HepG2 (cell line): ENCODE results near the gene RHOBTB3. TPM values are rescaled to one million over a fixed set of nuclear protein-coding genes. Genes with fewer than 3 reads are reported as not detected.

Source experiments
- ATAC-seq: fragments of 200-7000 bp; cut with Tn5 transposase; 3 replicates; pipeline ENCODE4 v1.9.1; 2020; ENCODE audit warnings: mild to moderate bottlenecking, moderate library complexity
- BruUV-seq: library from RNA; stranded (reverse); fragments of 400-500 nt; replicated peaks from 2 replicates; lab custom pipeline; 2021; lab: Mats Ljungman, UMichigan
- CTCF ChIA-PET: fragments of 300-600 bp; formaldehyde crosslinking; extraction: SDS; loops from one replicate; lab custom pipeline; 2021; ENCODE audit warnings: low total read pairs, inconsistent platforms, low intra/inter-chr PET ratio; lab: Yijun Ruan, JAX
- POLR2A ChIA-PET: fragments of 350-600 bp; sonication (Branson Sonifier 250); formaldehyde crosslinking; loops from one replicate; lab custom pipeline; 2020; ENCODE audit warnings: antibody characterized with exemption, inconsistent platforms; lab: Yijun Ruan, JAX
- DNase-seq: peaks from one replicate; pipeline ENCODE4 v3.0.0-alpha.2; 2015; ENCODE audit warnings: low spot score
- FAIRE-seq: peaks from 3 replicates; lab custom pipeline; 2011; peaks lifted over from hg19 to GRCh38; lab: Jason Lieb, UNC
- H2AFZ ChIP-seq: one replicate; pipeline ENCODE4 v1.6.1; 2011; ENCODE audit warnings: low read length, inconsistent platforms
- H3K27ac ChIP-seq: fragments of 300-600 bp; 3 replicates; pipeline ENCODE4 v1.8.0; 2011; ENCODE audit warnings: mixed run types, mild to moderate bottlenecking, mixed read lengths, low read length, inconsistent platforms; ENCODE audit not compliant: insufficient read depth; ENCODE audit errors: extremely low read length
- H3K27me3 ChIP-seq, 2 experiments: fragments of 200-600 bp in 1 of 2; 2 replicates in 1 of 2; 3 replicates in 1 of 2; pipeline versions ENCODE4 v1.6.0 to v1.8.0; 2011; ENCODE audit warnings: low read length in 2 of 2, mild to moderate bottlenecking in 2 of 2, moderate library complexity in 2 of 2, inconsistent platforms in 1 of 2; ENCODE audit not compliant: insufficient read depth in 2 of 2, control insufficient read depth in 1 of 2
- H3K36me3 ChIP-seq, 2 experiments: fragments of 200-600 bp in 1 of 2; replicated peaks in 1 of 2; 2 replicates in 1 of 2; 3 replicates in 1 of 2; pipeline versions ENCODE4 v1.5.1 to v1.8.0; 2011; ENCODE audit warnings: low read length in 2 of 2, inconsistent platforms in 1 of 2; ENCODE audit not compliant: insufficient read depth in 2 of 2, control insufficient read depth in 1 of 2
- H3K4me1 ChIP-seq: 2 replicates; pipeline ENCODE4 v1.5.1; 2012; ENCODE audit warnings: low read length, inconsistent platforms; ENCODE audit not compliant: insufficient read depth
- H3K4me2 ChIP-seq: 2 replicates; pipeline ENCODE4 v1.6.0; 2011; ENCODE audit warnings: low read depth, low read length, inconsistent platforms
- H3K4me3 ChIP-seq, 3 experiments: fragments of 200-600 bp in 1 of 3; sonication (generic), shearing (Covaris generic) in 1 of 3; replicated peaks in 1 of 3; 2 replicates each; pipeline ENCODE4 v1.5.1; 2011 to 2016; ENCODE audit warnings: low read length in 3 of 3, inconsistent platforms in 2 of 3, low read depth in 2 of 3, mild to moderate bottlenecking in 2 of 3, control low read depth in 1 of 3, mixed read lengths in 1 of 3; ENCODE audit not compliant: insufficient read depth in 1 of 3
- H3K79me2 ChIP-seq: one replicate; pipeline ENCODE4 v1.6.1; 2011; ENCODE audit warnings: low read length, inconsistent platforms; ENCODE audit not compliant: insufficient read depth
- H3K9ac ChIP-seq: 2 replicates; pipeline ENCODE4 v1.6.0; 2011; ENCODE audit warnings: mild to moderate bottlenecking, low read depth, low read length, inconsistent platforms; ENCODE audit not compliant: insufficient read depth
- H3K9me3 ChIP-seq: 2 replicates; pipeline ENCODE4 v1.5.1; 2012; ENCODE audit warnings: mild to moderate bottlenecking, low read length
- H4K20me1 ChIP-seq: 2 replicates; pipeline ENCODE4 v1.6.0; 2011; ENCODE audit warnings: inconsistent platforms, mild to moderate bottlenecking, low read length, moderate library complexity; ENCODE audit not compliant: insufficient read depth
- AGO2 ChIP-seq: fragments of 200-400 bp; formaldehyde crosslinking; optimal IDR thresholded peaks from 2 replicates; pipeline ENCODE3; 2017; ENCODE audit warnings: mild to moderate bottlenecking, low read depth, low read length, moderate library complexity
- EP300 ChIP-seq, 3 experiments: sonication (generic) in 1 of 3; formaldehyde crosslinking in 1 of 3; IDR thresholded peaks; 2 replicates each; pipeline versions ENCODE4 v1.5.1 to v1.6.1; 2011 to 2020; ENCODE audit warnings: low read depth in 2 of 3, low read length in 2 of 3, borderline replicate concordance in 1 of 3, improper control_type of control experiment in 1 of 3, mild to moderate bottlenecking in 1 of 3, missing genetic modification reagents in 1 of 3, moderate library complexity in 1 of 3
- FOXK2 ChIP-seq: fragments of 450-650 bp; IDR thresholded peaks from 2 replicates; pipeline ENCODE4 v1.6.1; 2016
- IRF2 ChIP-seq: IDR thresholded peaks from 2 replicates; pipeline ENCODE4 v1.6.1; 2018; ENCODE audit warnings: missing genetic modification reagents, missing compliant biosample characterization
- MXI1 ChIP-seq: IDR thresholded peaks from 3 replicates; pipeline ENCODE4 v1.6.1; 2012; ENCODE audit warnings: low read depth, low read length, inconsistent platforms, borderline replicate concordance
- PCBP2 ChIP-seq: fragments of 200-400 bp; formaldehyde crosslinking; optimal IDR thresholded peaks from 2 replicates; pipeline ENCODE3; 2018; ENCODE audit warnings: low read length, low read depth; ENCODE audit not compliant: poor library complexity, severe bottlenecking
- RCOR2 ChIP-seq: IDR thresholded peaks from 2 replicates; pipeline ENCODE4 v1.6.1; 2016; ENCODE audit warnings: missing biosample characterization, missing genetic modification reagents
- SAP130 ChIP-seq: IDR thresholded peaks from 2 replicates; pipeline ENCODE4 v1.6.1; 2016; ENCODE audit warnings: low read depth
- SATB2 ChIP-seq: sonication (generic); formaldehyde crosslinking; IDR thresholded peaks from 2 replicates; pipeline ENCODE4 v1.5.0; 2020; ENCODE audit warnings: missing genetic modification reagents
- SOX6 ChIP-seq, 2 experiments: fragments of 450-650 bp in 1 of 2; sonication (generic) in 1 of 2; formaldehyde crosslinking in 1 of 2; IDR thresholded peaks; 2 replicates each; pipeline versions ENCODE4 v1.4.0 to v1.6.1; 2017 to 2020; ENCODE audit warnings: antibody characterized with exemption in 1 of 2, mild to moderate bottlenecking in 1 of 2, missing genetic modification reagents in 1 of 2
- SRSF4 ChIP-seq: fragments of 200-400 bp; formaldehyde crosslinking; IDR thresholded peaks from one replicate; pipeline ENCODE4 v1.6.1; 2018; ENCODE audit warnings: mild to moderate bottlenecking, low read depth, low read length, moderate library complexity; ENCODE audit not compliant: poor library complexity, severe bottlenecking
- ZNF160 ChIP-seq: sonication (generic); formaldehyde crosslinking; IDR thresholded peaks from 2 replicates; pipeline ENCODE4 v1.8.0; 2022; ENCODE audit warnings: mild to moderate bottlenecking, inconsistent platforms, missing genetic modification reagents
- ZNF362 ChIP-seq: sonication (generic); formaldehyde crosslinking; IDR thresholded peaks from 2 replicates; pipeline ENCODE4 v1.4.0; 2020; ENCODE audit warnings: missing genetic modification reagents, mild to moderate bottlenecking, borderline replicate concordance
- WGBS: methylation state at CpG from one replicate; pipeline ENCODE4 v1.1.6; 2017; ENCODE audit warnings: low lambda C conversion rate; 5-methylcytosine and 5-hydroxymethylcytosine counted together
- in situ Hi-C: cut with HindIII; loops from 2 replicates; pipeline ENCODE4 v1.10.0; 2017; ENCODE audit warnings: low pct_unique_long_range_greater_than_20kb; ENCODE audit not compliant: extremely low pct_ligation_motif_present
- intact Hi-C: fragments of 100-400 bp; cut with micrococcal nuclease; formaldehyde crosslinking; loops from one replicate; pipeline ENCODE4 v1.10.0; 2022; ENCODE audit not compliant: unreplicated experiment
- polyA plus RNA-seq, 8 experiments: library from polyadenylated mRNA; depleted of rRNA in 3 of 8; stranded (reverse) in 7 of 8; unstranded in 1 of 8; fragments of >200 nt; fragmentation: Illumina TruSeq in 4 of 8; extraction: Trizol in 4 of 8; gene quantifications; 2 replicates each; pipeline versions ENCODE4 v1.2.1 to v1.2.3, GENCODE V29; 2011 to 2016; ENCODE audit warnings: low read depth in 4 of 8, missing spikeins in 1 of 8, mixed read lengths in 1 of 8; ENCODE audit not compliant: insufficient read depth in 1 of 8
- total RNA-seq, 5 experiments: library from RNA; depleted of rRNA; stranded (reverse); fragments of >200 nt; fragmentation: Illumina TruSeq; extraction: Trizol; gene quantifications; 2 replicates each; pipeline ENCODE4 v1.2.3, GENCODE V29; 2016; ENCODE audit warnings: low read depth in 1 of 5
- TF ChIP-seq, protein P1 (sequence below): sonication (generic); IDR thresholded peaks from 2 replicates; pipeline ENCODE4 v1.6.1; 2016; ENCODE audit warnings: low read depth, borderline replicate concordance
- TF ChIP-seq, protein P2 (sequence below): IDR thresholded peaks from 2 replicates; pipeline ENCODE4 v1.6.1; 2016; ENCODE audit warnings: missing compliant biosample characterization, missing genetic modification reagents, borderline replicate concordance
- TF ChIP-seq, protein P3 (sequence below): sonication (generic); formaldehyde crosslinking; IDR thresholded peaks from 2 replicates; pipeline ENCODE4 v1.8.0; 2022; ENCODE audit warnings: mild to moderate bottlenecking, missing genetic modification reagents, moderate library complexity

Gene RHOBTB3
- total and polyA plus RNA-seq, 2 of the 13 experiments (the other 11 are each of a cell fraction or from before 2014, with no cell fraction given) = 31.6 to 35.4 TPM

DNA sequence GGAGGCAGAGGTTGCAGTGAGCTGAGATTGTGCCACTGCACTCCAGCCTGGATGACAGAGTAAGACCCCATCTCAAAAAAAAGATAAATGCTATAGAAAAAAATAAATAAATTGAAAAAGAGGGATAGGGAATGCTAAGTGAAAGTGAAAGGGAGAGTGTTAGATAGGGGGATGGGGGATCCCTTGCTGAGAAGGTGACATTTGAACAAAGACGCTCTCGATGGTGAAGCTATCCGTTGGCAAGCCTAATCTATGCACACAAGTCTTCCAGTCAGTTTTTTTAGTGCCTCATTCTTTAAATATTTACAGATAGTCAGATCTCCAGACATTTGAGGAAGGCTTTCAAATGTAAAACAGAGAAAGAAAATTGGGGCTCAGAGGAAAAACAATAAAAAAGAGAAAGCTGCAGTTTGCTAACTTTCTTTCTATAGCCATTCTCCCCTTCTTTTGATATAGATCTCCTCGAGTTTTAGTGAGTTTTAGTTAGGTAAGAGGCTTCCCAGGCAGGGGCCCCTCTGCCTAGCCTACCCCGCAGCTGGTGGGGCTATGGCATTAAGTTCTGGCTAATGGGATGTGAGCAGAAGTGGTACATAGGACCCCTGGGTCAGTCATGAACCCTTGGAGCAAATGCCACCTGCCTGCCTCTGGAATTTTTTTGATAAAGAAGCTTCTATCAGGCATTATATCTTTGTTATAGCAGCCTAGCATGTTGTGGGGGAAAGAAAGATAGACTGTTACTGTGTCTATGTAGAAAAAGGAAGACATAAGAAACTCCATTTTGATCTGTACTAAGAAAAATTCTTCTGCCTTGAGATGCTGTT lies 79.4 kb downstream of the RHOBTB3 start:
- intact Hi-C loops (loop anchor here (5.0 kb wide), 1 partner anchor 37 kb away; no protein-coding TSS in a partner anchor), in situ Hi-C loops (no loop called here)
- POLR2A ChIA-PET = interaction anchor here (0.7 to 10.9 kb wide), 5 partner anchors 8 to 164 kb away, joined by 3 to 98 read pairs (median 5); partner anchors contain the start of genes GLRX and RFESD
- Histone ChIP-seq H2AFZ (no peak overlapping the region), H3K79me2 (no peaks in the 10 kb centered on the region), H3K36me3 (peaks cover 7 to 24% of the 10 kb centered on the region in 2 experiments), H3K4me1 (peaks cover 48% of the 10 kb centered on the region), H3K27ac (peak overlapping the region; percentile 56), H3K27me3 (no peaks in the 10 kb centered on the region), H3K4me3 (peak overlapping the region in 1 of 3 experiments; percentile 12; a peak in 1 of 6 replicates), H4K20me1 (no peaks in the 10 kb centered on the region), H3K9me3 (no peaks in the 10 kb centered on the region), H3K4me2 (peak overlapping the region; percentile 25; the same call in 1 of the 2 replicates), H3K9ac (no peak overlapping the region)
- 9% methylated on average over 5 of the region's 5 CpGs for WGBS
- FAIRE-seq = no peak
- BruUV-seq = no TSS peak
- peak; percentile 37 for ATAC-seq
- CTCF ChIA-PET = interaction anchor here (1.6 kb wide), 1 partner anchor 29 kb away, joined by 4 read pairs; no protein-coding TSS in a partner anchor
- peak; percentile 32 for DNase-seq
- 0 out of 4 replicates have a peak, but pooled peaks of 1 of the 2 experiments have one; percentile 4 for TF ChIP-seq EP300 (IDR thresholded peaks at IDR 0.05; ENCODE audit: low read depth in 2 of 2, low read length in 2 of 2)
- no peak for TF ChIP-seq EP300 (CRISPR knock-in tag; IDR thresholded peaks at IDR 0.05; ENCODE audit: borderline replicate concordance)
- TF ChIP-seq FOXK2 = no peak
- no peak for TF ChIP-seq ZNF160
- TF ChIP-seq, protein P1, sequence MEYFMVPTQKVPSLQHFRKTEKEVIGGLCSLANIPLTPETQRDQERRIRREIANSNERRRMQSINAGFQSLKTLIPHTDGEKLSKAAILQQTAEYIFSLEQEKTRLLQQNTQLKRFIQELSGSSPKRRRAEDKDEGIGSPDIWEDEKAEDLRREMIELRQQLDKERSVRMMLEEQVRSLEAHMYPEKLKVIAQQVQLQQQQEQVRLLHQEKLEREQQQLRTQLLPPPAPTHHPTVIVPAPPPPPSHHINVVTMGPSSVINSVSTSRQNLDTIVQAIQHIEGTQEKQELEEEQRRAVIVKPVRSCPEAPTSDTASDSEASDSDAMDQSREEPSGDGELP = no peak
- TF ChIP-seq SRSF4 = no peak
- TF ChIP-seq MXI1 = no peak
- no peak for TF ChIP-seq SOX6 (IDR thresholded peaks at IDR 0.05)
- 0 out of 2 replicates have a peak, but pooled peaks have one; percentile 23 for TF ChIP-seq SOX6 (CRISPR knock-in tag; IDR thresholded peaks at IDR 0.05)
- TF ChIP-seq RCOR2 (CRISPR knock-in tag) = 0 out of 2 replicates have a peak, but pooled peaks have one; percentile 23
- TF ChIP-seq SATB2 = no peak
- TF ChIP-seq SAP130 (CRISPR knock-in tag) = 0 out of 2 replicates have a peak, but pooled peaks have one; percentile 23
- no peak for TF ChIP-seq PCBP2
- TF ChIP-seq, protein P2, sequence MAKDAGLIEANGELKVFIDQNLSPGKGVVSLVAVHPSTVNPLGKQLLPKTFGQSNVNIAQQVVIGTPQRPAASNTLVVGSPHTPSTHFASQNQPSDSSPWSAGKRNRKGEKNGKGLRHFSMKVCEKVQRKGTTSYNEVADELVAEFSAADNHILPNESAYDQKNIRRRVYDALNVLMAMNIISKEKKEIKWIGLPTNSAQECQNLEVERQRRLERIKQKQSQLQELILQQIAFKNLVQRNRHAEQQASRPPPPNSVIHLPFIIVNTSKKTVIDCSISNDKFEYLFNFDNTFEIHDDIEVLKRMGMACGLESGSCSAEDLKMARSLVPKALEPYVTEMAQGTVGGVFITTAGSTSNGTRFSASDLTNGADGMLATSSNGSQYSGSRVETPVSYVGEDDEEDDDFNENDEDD (CRISPR knock-in tag) = no peak
- peak; percentile 62; the same call in 1 of the 2 replicates for TF ChIP-seq IRF2 (CRISPR knock-in tag)
- TF ChIP-seq ZNF362 (CRISPR knock-in tag) = no peak
- TF ChIP-seq, protein P3, sequence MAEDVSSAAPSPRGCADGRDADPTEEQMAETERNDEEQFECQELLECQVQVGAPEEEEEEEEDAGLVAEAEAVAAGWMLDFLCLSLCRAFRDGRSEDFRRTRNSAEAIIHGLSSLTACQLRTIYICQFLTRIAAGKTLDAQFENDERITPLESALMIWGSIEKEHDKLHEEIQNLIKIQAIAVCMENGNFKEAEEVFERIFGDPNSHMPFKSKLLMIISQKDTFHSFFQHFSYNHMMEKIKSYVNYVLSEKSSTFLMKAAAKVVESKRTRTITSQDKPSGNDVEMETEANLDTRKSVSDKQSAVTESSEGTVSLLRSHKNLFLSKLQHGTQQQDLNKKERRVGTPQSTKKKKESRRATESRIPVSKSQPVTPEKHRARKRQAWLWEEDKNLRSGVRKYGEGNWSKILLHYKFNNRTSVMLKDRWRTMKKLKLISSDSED (CRISPR knock-in tag) = no peak
- no peak for TF ChIP-seq AGO2
